Activated effector memory CD4-positive, alpha-beta T cell treated with Interleukin-2 at 50 U/mL for 16 hours (primary cell): ENCODE data around the gene B4GALT1.

ENCODE experiments used
- DNase-seq: peaks from one replicate; pipeline ENCODE4 v3.0.0-alpha.2; 2020

Gene B4GALT1

GRCh38 chr9:33167084-33167971 lies at the start of gene B4GALT1:
Gene B4GALT1, minus strand, starts transcription at chr9:33167336. Its CDS starts 167 bp downstream, at chr9:33167169.
- DNase-seq = peak; percentile 97

GRCh38 chr9:33211695-33212393 lies 44.7 kb upstream of the B4GALT1 start:
- DNase-seq = no peak

- no peak for DNase-seq
Measured at GRCh38 chr9:33210006-33210715, 43.0 kb upstream of the B4GALT1 start.

- no peak for DNase-seq
Measured at GRCh38 chr9:33209394-33209793, 42.3 kb upstream of the B4GALT1 start.

- no peak for DNase-seq
Measured at GRCh38 chr9:33202552-33203201, 35.5 kb upstream of the B4GALT1 start.

- DNase-seq = no peak
Measured at GRCh38 chr9:33202018-33202417, 34.9 kb upstream of the B4GALT1 start.

GRCh38 chr9:33198165-33198564 lies 31.0 kb upstream of the B4GALT1 start:
- no peak for DNase-seq

GRCh38 chr9:33197279-33198152 lies 30.4 kb upstream of the B4GALT1 start:
- DNase-seq = no peak

- DNase-seq = no peak
Measured at GRCh38 chr9:33196736-33197135, 29.6 kb upstream of the B4GALT1 start.

- DNase-seq = no peak
Measured at GRCh38 chr9:33193818-33194217, 26.7 kb upstream of the B4GALT1 start.

GRCh38 chr9:33192493-33193255 lies 25.5 kb upstream of the B4GALT1 start:
- DNase-seq = no peak

GRCh38 chr9:33190021-33190705 lies 23.0 kb upstream of the B4GALT1 start:
- no peak for DNase-seq

GRCh38 chr9:33189331-33189791 lies 22.2 kb upstream of the B4GALT1 start:
- no peak for DNase-seq

GRCh38 chr9:33188711-33189110 lies 21.6 kb upstream of the B4GALT1 start:
- DNase-seq = no peak

GRCh38 chr9:33187519-33188218 lies 20.5 kb upstream of the B4GALT1 start:
- no peak for DNase-seq

GRCh38 chr9:33186457-33187168 lies 19.5 kb upstream of the B4GALT1 start:
- DNase-seq = no peak

- no peak for DNase-seq
Measured at GRCh38 chr9:33185858-33186257, 18.7 kb upstream of the B4GALT1 start.

- no peak for DNase-seq
Measured at GRCh38 chr9:33185406-33185805, 18.3 kb upstream of the B4GALT1 start.

GRCh38 chr9:33184963-33185362 lies 17.8 kb upstream of the B4GALT1 start:
- no peak for DNase-seq
